ENCODE results near the gene LMF1.

Gene LMF1

DNA sequence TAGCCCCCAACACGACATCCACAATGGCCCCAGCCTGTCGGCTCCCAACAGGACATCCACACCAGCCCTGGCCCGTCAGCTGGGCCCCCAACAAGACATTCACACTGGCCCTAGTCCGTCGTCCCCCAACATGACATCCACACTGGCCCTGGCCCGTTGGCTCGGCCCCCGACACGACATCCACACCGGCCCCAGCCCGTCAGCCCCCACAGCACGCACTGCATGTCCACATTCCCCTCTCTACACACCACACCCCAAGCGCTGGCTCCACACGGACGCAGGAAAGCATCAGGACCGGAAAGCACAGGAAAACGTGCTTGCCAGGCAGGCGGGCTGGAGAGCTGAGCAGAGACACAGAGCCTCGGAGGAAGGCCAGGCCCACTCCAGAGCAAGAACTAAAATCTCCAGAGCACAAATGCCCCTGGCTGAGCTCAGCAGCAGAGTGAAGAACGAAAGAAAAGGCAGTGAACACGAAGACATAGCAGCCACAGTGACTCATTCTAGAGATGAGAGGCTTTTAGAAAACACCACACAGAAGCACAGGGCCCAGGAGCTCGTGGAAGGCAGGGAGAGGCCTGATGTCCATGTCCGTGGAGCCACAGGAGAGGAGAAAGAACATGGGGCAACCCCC is 50.6 kb downstream of the LMF1 start:
- Mint-ChIP-seq H3K9me3 (peaks cover 9% of the 10 kb centered on the region), H3K27me3 (ENCODE audit: low read depth) (no peaks in the 10 kb centered on the region), H3K4me3 (no peak overlapping the region), H3K27ac (no peak overlapping the region), H3K4me1 (ENCODE audit: low read depth) (no peaks in the 10 kb centered on the region), H3K36me3 (ENCODE audit: low read depth) (peaks cover 3% of the 10 kb centered on the region)

DNA sequence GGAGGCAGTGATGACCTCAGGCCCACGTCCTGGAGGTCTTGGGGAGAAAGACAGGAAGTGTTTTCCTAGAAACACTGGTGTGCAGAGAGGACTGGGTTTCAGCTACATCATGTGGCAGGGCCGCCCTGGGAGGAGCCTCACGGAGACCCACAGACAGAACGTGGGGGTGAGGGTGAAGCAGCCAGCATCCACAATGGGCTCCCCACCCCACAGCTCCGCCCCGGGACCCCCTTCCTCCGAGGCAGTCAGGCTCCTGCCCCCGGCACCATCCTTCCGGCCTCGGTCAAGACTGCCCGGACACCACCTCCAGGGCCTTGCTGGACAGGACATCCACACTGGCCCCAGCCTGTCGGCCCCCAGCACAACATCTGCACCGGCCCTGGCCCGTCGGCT is 51.1 kb downstream of the LMF1 start:
- H3K4me1 Mint-ChIP-seq (ENCODE audit: low read depth), result no peaks in the 10 kb centered on the region
- no peak overlapping the region for H3K27ac Mint-ChIP-seq
- no peaks in the 10 kb centered on the region for H3K27me3 Mint-ChIP-seq (ENCODE audit: low read depth)
- H3K4me3 Mint-ChIP-seq, result no peak overlapping the region
- H3K36me3 Mint-ChIP-seq (ENCODE audit: low read depth), result peaks cover 3% of the 10 kb centered on the region
- peaks cover 9% of the 10 kb centered on the region for H3K9me3 Mint-ChIP-seq

DNA sequence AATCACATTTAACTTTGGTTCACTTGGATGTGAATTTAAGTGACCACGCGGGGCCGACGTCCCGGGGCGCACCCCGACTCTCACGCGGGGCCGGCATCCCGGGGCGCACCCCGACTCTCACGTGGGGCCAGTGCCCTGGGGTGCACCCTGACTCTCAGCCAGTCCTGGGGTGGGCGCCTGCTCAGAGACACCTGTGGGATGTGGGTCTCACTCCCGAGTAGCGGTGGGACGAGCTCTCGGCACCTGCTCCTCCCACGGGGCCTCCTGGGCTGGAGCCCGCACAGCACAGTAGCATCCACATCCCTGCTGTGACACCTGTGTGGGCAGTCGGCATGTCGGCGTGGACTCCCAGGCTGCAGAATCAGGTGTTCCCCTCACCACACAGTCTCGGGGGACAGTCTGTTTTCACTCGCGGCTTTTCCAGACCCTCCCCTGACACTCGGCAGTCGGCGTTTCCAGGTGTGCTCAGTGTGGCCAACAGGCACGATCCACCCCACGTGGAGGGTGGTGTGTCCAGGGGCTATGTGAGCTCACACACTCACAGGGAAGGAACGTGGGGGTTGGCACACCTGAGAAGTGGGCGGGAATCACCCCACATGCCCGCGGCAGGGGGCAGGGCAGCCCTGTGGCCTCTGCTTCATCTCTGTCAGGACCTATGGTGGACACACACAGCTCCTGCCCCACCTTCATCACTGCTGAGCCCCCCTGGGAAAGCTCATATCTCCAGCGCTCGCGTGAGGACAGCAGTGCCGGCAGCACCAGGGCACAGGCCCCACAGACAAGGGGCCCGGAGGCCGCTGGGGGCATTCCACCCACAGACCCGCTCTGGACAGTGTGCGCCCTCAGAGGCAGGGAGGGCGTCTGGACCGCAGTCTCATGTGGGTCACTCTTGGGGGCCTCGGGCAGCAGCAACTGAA is 51.8 kb downstream of the LMF1 start:
- Mint-ChIP-seq H3K27ac (no peak overlapping the region), H3K36me3 (ENCODE audit: low read depth) (peaks cover 2% of the 10 kb centered on the region), H3K4me1 (ENCODE audit: low read depth) (no peaks in the 10 kb centered on the region), H3K9me3 (peaks cover 8% of the 10 kb centered on the region), H3K4me3 (no peak overlapping the region), H3K27me3 (ENCODE audit: low read depth) (no peaks in the 10 kb centered on the region)

DNA sequence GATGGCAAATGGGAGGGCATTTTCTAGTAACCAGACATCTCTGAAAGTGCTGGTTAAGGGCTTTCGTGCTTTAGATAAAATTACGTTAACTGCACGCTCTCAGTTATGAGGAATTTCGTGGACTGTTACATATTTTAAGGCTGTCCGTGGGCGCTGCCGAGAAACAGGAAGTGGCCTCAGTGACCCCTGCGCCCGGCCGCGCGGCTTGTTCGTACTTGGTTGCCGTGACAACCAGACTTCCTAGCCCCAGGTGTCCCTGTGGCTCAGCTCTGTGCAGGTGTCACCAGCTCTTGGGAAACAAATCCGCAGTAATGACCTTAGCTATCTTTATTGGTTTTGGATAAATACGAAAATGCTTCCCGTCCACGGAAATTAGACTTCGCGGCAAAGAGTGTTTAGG is 52.7 kb downstream of the LMF1 start:
- Mint-ChIP-seq H3K27ac (no peak overlapping the region), H3K9me3 (peaks cover 4% of the 10 kb centered on the region), H3K4me3 (no peak overlapping the region), H3K36me3 (ENCODE audit: low read depth) (peaks cover 1% of the 10 kb centered on the region), H3K4me1 (ENCODE audit: low read depth) (no peaks in the 10 kb centered on the region), H3K27me3 (ENCODE audit: low read depth) (no peaks in the 10 kb centered on the region)

DNA sequence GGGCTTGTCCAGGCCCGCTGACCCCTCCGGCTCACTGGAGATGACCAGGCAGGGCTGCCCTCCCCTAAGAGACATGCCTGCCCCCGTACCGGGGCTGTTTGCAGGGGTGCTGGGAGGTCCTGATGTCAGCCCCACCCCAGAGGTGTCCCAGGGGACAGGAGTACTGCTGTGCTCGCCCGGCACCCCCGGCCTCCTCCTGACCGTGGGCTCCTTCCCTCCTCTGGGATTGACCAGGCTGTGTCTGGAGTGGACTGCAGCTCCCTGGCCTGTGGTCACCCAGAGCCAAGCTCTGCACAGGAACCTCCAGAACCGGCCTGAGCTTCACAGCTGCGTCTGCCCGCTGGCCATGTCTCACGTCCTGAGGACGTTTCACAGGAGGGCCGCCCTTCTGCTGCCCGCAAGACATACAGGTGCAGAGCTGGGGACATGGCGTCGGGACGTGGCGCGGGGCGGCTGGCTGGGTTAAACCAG is 53.2 kb downstream of the LMF1 start:
- Mint-ChIP-seq H3K36me3 (ENCODE audit: low read depth) (peaks cover 1% of the 10 kb centered on the region), H3K4me1 (ENCODE audit: low read depth) (no peaks in the 10 kb centered on the region), H3K4me3 (no peak overlapping the region), H3K27ac (no peak overlapping the region), H3K9me3 (peaks cover 4% of the 10 kb centered on the region), H3K27me3 (ENCODE audit: low read depth) (no peaks in the 10 kb centered on the region)

DNA sequence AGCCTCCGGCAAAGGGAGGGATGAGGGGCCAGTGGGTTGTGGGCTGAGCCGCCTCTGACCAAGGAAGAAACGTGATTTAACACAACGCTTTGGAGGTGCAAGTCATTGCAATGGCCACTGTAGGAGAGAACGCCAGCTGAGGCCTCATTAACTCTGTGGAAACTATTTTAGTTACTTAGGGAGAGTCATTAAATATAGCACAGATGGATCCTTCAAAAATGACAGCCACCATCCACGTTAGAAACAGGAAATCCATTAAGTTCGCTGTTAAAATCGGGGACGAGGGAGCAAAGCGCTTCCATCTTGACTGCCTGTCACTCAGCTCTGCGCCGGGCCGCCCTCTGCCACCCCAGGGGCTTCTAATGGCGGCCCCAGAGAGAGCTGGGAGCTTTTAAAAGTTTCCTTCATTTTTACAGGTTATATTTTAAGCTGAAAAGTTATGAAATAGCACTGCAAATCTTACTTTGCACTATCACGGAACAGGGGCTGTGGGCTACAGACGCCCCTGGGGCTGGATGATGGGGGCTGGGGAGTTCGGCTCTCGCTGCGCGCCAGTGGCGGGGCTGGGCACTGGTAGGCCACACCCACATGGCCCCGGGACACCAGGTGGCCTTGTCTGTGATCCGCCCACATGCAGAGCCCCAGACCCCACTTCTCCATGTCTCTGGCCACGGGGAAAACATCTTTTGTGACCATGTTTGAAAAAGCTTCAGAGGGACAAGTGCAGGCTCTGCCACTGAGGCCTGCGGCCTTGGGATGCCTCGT is 54.6 kb downstream of the LMF1 start:
- Mint-ChIP-seq H3K27ac (no peak overlapping the region), H3K36me3 (ENCODE audit: low read depth) (no peaks in the 10 kb centered on the region), H3K4me1 (ENCODE audit: low read depth) (no peaks in the 10 kb centered on the region), H3K4me3 (no peak overlapping the region), H3K27me3 (ENCODE audit: low read depth) (no peaks in the 10 kb centered on the region), H3K9me3 (no peaks in the 10 kb centered on the region)

DNA sequence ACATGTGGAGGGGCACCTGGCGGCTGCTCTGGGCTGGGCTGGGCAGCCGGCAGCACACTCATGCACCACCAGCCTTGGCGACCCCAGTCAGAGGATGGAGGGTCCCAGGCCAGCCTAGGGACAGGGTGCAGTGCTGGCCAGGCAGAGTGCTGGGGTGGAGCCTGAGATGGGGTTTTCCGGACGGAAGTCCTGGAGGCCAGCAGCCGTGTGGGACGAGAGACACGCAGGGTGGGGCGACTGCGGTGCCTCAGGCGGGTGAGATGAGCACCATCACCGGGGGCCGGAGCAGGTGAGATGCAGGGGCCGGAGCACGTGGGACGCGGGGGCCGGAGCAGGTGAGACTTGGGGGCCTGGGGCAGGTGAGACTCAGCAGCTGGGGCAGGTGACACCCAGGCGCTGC is 55.2 kb downstream of the LMF1 start:
- no peaks in the 10 kb centered on the region for H3K9me3 Mint-ChIP-seq
- no peaks in the 10 kb centered on the region for H3K27me3 Mint-ChIP-seq (ENCODE audit: low read depth)
- no peak overlapping the region for H3K4me3 Mint-ChIP-seq
- H3K27ac Mint-ChIP-seq, result no peak overlapping the region
- no peaks in the 10 kb centered on the region for H3K4me1 Mint-ChIP-seq (ENCODE audit: low read depth)
- H3K36me3 Mint-ChIP-seq (ENCODE audit: low read depth), result no peaks in the 10 kb centered on the region

DNA sequence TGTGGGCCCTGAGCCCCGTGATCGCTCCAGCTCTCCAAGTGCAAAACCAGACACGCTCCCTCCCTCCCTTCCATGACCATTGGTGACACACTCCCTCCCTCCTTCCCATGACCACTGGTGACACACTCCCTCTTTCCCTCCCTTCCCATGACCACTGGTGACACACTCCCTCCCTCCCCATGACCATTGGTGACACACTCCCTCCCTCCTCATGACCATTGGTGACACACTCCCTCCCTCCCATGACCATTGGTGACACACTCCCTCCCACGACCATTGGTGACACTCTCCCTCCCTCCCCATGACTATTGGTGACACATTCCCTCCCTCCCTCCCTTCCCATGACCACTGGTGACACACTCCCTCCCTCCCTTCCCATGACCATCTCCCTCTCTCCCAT is 56.3 kb downstream of the LMF1 start:
- no peaks in the 10 kb centered on the region for H3K4me1 Mint-ChIP-seq (ENCODE audit: low read depth)
- no peaks in the 10 kb centered on the region for H3K27me3 Mint-ChIP-seq (ENCODE audit: low read depth)
- no peaks in the 10 kb centered on the region for H3K9me3 Mint-ChIP-seq
- no peak overlapping the region for H3K4me3 Mint-ChIP-seq
- H3K27ac Mint-ChIP-seq, result no peak overlapping the region
- no peaks in the 10 kb centered on the region for H3K36me3 Mint-ChIP-seq (ENCODE audit: low read depth)

DNA sequence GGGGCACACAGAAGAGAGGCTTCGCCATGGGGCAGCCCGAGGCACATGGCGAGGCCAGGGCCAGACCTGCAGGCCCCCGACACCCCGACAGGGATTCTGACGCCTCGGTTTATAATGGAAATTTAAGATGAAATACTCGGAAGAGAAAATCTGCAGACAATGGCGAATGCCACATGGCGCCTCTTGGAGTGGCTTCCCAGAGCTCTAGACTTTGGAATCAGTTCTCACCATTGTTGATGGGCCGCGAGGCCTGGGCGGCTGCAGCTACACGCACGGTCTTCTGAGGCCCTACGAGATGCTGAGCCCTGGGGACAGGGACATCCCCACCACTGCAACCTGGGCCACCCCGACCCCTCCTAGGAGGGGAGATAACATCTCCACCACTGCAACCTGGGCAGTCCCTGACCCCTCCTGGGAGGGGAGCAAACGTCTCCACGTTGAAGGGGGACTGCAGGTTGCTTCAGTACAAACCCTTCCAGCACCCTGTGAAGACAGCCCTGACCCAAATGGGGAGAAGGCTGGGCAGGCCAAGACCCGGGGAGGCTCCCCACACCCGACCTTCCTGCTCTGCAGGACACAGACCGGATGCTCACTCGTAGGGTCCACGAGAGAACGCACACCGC is 56.9 kb downstream of the LMF1 start:
- no peak overlapping the region for H3K4me3 Mint-ChIP-seq
- H3K27ac Mint-ChIP-seq, result no peak overlapping the region
- H3K27me3 Mint-ChIP-seq (ENCODE audit: low read depth), result no peaks in the 10 kb centered on the region
- H3K36me3 Mint-ChIP-seq (ENCODE audit: low read depth), result peaks cover 4% of the 10 kb centered on the region
- no peaks in the 10 kb centered on the region for H3K4me1 Mint-ChIP-seq (ENCODE audit: low read depth)
- no peaks in the 10 kb centered on the region for H3K9me3 Mint-ChIP-seq

DNA sequence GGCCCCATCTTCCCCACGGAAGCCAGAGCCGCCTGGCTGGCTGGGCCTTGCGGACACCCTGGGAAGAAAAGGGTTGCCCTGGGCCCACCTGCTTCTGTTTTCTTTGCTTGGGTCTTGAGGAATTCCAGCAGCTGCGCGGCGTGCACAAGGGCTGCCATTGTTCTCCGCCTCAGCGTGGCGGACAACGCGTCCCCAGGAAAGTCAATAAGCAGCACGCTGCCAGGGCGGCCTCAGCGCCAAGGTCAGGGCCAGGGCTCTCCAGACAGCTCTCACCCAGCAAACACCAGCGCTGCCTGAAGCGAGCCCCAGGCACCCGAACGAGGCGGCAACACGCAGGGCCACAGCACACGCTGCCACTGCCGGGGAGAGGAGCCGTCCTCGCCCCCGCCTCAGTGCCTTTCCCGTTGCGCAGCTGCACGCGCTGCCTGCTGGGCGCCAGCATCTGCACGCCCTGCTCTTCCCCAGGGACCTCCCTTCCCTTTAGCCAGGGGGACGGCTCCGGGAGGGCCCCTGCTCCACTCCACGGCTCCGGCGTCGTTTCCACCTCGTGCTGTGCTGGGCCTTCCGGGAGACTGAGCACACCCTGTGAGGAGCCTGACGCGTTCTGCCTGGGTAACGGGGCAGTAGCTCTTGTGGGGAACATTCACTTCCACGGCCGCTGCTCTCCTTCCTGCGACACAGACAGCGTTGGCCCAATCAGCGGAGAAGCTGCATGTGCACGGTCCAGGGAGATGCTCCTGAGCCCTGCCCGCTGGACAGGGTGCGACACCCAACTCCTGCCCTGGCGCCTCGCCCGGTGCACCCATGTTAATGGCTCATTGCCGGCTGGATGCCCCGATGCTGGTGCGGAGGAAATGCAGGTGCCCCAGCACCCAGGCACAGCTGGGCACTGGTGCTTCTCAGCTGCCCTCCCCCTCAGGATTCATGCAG is 57.8 kb downstream of the LMF1 start:
- no peak overlapping the region for H3K27ac Mint-ChIP-seq

DNA sequence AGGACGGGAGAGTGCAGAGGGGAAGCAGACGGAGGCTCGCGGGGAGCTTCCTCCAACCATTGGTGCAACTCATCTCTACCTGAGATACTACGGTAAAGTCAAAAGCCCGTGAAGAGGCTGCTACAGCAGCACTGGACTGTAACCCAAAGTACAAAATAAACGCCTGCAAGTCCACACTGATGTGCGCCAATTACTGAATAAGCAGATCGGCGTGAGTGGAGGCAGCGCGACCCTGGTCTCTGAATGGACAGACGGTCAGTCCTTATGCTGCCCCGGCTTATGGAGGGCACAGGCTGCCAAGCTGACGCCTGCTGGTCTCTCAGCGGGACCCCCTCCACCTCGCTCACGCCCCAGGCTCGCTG is 58.5 kb downstream of the LMF1 start:
- Mint-ChIP-seq H3K27ac (no peak overlapping the region), H3K4me3 (no peak overlapping the region), H3K9me3 (no peaks in the 10 kb centered on the region), H3K27me3 (ENCODE audit: low read depth) (no peaks in the 10 kb centered on the region), H3K36me3 (ENCODE audit: low read depth) (peaks cover 8% of the 10 kb centered on the region), H3K4me1 (ENCODE audit: low read depth) (no peaks in the 10 kb centered on the region)

More for the DNA sequence above, 57.8 kb downstream of the LMF1 start:
- peaks cover 4% of the 10 kb centered on the region for H3K36me3 Mint-ChIP-seq (ENCODE audit: low read depth)
- H3K4me3 Mint-ChIP-seq, result no peak overlapping the region
- H3K9me3 Mint-ChIP-seq, result no peaks in the 10 kb centered on the region
- H3K27me3 Mint-ChIP-seq (ENCODE audit: low read depth), result no peaks in the 10 kb centered on the region
- no peaks in the 10 kb centered on the region for H3K4me1 Mint-ChIP-seq (ENCODE audit: low read depth)

DNA sequence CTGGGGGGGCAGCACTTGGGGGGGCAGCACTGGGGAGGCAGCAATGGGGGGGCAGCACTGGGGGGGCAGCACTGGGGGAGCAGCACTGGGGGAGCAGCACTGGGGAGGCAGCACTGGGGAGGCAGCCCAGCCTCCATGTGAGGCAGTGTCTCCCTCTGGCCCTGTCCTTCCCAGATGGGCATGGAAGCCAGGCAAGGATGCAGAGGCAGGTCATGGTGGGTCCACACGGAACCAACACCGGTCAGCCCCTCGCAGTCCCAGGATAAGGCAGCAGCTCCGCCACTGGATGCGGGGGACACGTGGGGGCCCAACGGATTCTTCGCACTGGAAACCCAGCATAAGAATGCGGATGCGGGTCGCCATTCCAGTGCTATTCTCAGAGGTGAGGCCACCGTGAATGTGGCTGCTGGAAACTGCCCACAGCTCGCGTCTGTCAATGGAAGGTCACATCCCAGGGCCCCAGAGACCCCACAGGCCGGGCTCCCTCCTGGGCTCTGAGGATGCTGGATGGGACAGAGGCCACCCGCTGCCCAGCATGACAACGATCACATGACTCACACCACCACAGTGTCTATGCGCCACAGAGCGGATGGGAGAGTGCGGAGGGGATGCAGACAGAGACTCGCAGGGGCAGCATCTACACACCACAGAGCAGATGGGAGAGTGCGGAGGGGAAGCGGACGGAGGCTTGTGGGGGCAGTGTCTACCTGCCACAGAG is 59.0 kb downstream of the LMF1 start:
- Mint-ChIP-seq H3K4me1 (ENCODE audit: low read depth) (no peaks in the 10 kb centered on the region), H3K36me3 (ENCODE audit: low read depth) (peaks cover 9% of the 10 kb centered on the region), H3K4me3 (no peak overlapping the region), H3K27ac (no peak overlapping the region), H3K27me3 (ENCODE audit: low read depth) (no peaks in the 10 kb centered on the region), H3K9me3 (no peaks in the 10 kb centered on the region)

DNA sequence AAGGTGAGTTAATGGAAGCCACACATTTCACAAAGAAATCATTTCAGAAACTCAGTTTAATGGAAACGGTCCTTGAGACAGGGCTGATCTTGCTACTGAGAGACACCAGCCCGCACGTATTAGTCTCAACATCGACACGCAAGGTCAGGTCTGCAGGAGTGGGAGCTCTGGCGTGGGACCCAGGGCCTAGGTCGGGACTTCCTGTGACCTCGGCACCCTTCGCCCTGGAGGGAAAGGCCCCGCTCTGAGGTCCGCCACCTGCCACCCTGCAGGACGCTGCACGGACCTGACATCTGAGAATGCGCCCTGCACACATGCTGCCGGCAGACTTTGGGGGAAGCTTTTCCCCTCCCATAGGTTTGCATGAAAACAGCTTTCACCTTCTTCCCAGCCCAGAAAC is 59.7 kb downstream of the LMF1 start:
- Mint-ChIP-seq H3K27ac (no peak overlapping the region), H3K4me3 (no peak overlapping the region), H3K9me3 (peaks cover 5% of the 10 kb centered on the region), H3K4me1 (ENCODE audit: low read depth) (no peaks in the 10 kb centered on the region), H3K36me3 (ENCODE audit: low read depth) (peaks cover 12% of the 10 kb centered on the region), H3K27me3 (ENCODE audit: low read depth) (no peaks in the 10 kb centered on the region)
